ENCODE measurements around the gene PUSL1. TPM values are rescaled to one million over a fixed set of nuclear protein-coding genes. Genes with fewer than 3 reads are reported as not detected.
"Not testable (repeated sequence)": the region's sequence is repeated elsewhere in the genome, so short reads cannot be mapped to it uniquely, and the experiment has no call there.

The PUSL1 gene
- total RNA-seq, 1 donor from 2014 or later: 43.4 TPM

GRCh38 chr1:1309251-1310108, 1.1 kb downstream of the PUSL1 start:
- DNase-seq (ENCODE audit: low read depth): no peak

GRCh38 chr1:1310109-1310385, 1.6 kb downstream of the PUSL1 start:
- no peak for DNase-seq (ENCODE audit: low read depth)

- DNase-seq (ENCODE audit: low read depth): no peak
Observed at GRCh38 chr1:1310476-1311053, 2.2 kb downstream of the PUSL1 start.

GRCh38 chr1:1311107-1312104, 3.0 kb downstream of the PUSL1 start:
- DNase-seq (ENCODE audit: low read depth): no peak

- no peak for DNase-seq (ENCODE audit: low read depth)
Observed at GRCh38 chr1:1312450-1313314, 4.3 kb downstream of the PUSL1 start.

GRCh38 chr1:1313500-1314236, 5.3 kb downstream of the PUSL1 start:
- DNase-seq (ENCODE audit: low read depth): no peak

GRCh38 chr1:1314237-1314586, 5.8 kb downstream of the PUSL1 start:
- no peak for DNase-seq (ENCODE audit: low read depth)

GRCh38 chr1:1314678-1315335, 6.4 kb downstream of the PUSL1 start:
- no peak for DNase-seq (ENCODE audit: low read depth)

- no peak for DNase-seq (ENCODE audit: low read depth)
Observed at GRCh38 chr1:1315435-1315954, 7.1 kb downstream of the PUSL1 start.

GRCh38 chr1:1316199-1316598, 7.8 kb downstream of the PUSL1 start:
- not testable (repeated sequence) for DNase-seq (ENCODE audit: low read depth)

GRCh38 chr1:1317420-1317819, 9.0 kb downstream of the PUSL1 start:
- no peak for DNase-seq (ENCODE audit: low read depth)

- peak; percentile 94 for DNase-seq (ENCODE audit: low read depth)
Observed at GRCh38 chr1:1318131-1318652, 9.8 kb downstream of the PUSL1 start.

GRCh38 chr1:1318777-1319645, 10.6 kb downstream of the PUSL1 start:
- no peak for DNase-seq (ENCODE audit: low read depth)

- DNase-seq (ENCODE audit: low read depth): no peak
Observed at GRCh38 chr1:1319646-1319941, 11.2 kb downstream of the PUSL1 start.

- no peak for DNase-seq (ENCODE audit: low read depth)
Observed at GRCh38 chr1:1320666-1321448, 12.5 kb downstream of the PUSL1 start.

GRCh38 chr1:1321477-1321876, 13.1 kb downstream of the PUSL1 start:
- no peak for DNase-seq (ENCODE audit: low read depth)

- DNase-seq (ENCODE audit: low read depth): no peak
Observed at GRCh38 chr1:1322418-1322817, 14.0 kb downstream of the PUSL1 start.

- DNase-seq (ENCODE audit: low read depth): no peak
Observed at GRCh38 chr1:1322952-1323351, 14.6 kb downstream of the PUSL1 start.

Data from myocyte (in vitro differentiated cells).